WTC11 (cell line): ENCODE results near the gene METTL3. TPM values are rescaled to one million over a fixed set of nuclear protein-coding genes. Genes with fewer than 3 reads are reported as not detected.
A peak's percentile ranks its signal among the peaks of the same experiment; 100 is the strongest.

ENCODE experiments used
- ATAC-seq: fragments of 200-7000 bp; cut with Tn5 transposase; 2 replicates; pipeline ENCODE4 v1.10.0; 2021; ENCODE audit warnings: mild to moderate bottlenecking, moderate library complexity
- CTCF ChIA-PET: fragments of 300-600 bp; sonication (Branson Sonifier 250); formaldehyde crosslinking; loops from one replicate; lab custom pipeline; 2021; ENCODE audit warnings: antibody characterized with exemption; lab: Charles Lee
- POLR2A ChIA-PET: fragments of 350-600 bp; sonication (Branson Sonifier 250); formaldehyde crosslinking; loops from one replicate; lab custom pipeline; 2021; ENCODE audit warnings: antibody characterized with exemption; lab: Charles Lee
- DNase-seq: peaks from one replicate; pipeline ENCODE4 v3.0.0; 2021; ENCODE audit warnings: low spot score
- H3K27ac Mint-ChIP-seq: 2 replicates; pipeline ENCODE4 v1.8.0; 2021; ENCODE audit warnings: mixed read lengths
- H3K27me3 Mint-ChIP-seq: 2 replicates; pipeline ENCODE4 v1.8.0; 2021; ENCODE audit warnings: low read depth, mild to moderate bottlenecking, moderate library complexity, mixed read lengths
- H3K36me3 Mint-ChIP-seq: 2 replicates; pipeline ENCODE4 v1.8.0; 2021; ENCODE audit warnings: mixed read lengths
- H3K4me1 Mint-ChIP-seq: 2 replicates; pipeline ENCODE4 v1.8.0; 2022; ENCODE audit warnings: mixed read lengths
- H3K4me3 Mint-ChIP-seq: 2 replicates; pipeline ENCODE4 v1.8.0; 2021; ENCODE audit warnings: mild to moderate bottlenecking, moderate library complexity, mixed read lengths
- H3K9me3 Mint-ChIP-seq: 2 replicates; pipeline ENCODE4 v1.8.0; 2021; ENCODE audit warnings: mixed read lengths
- ATF6 ChIP-seq: sonication (generic); formaldehyde crosslinking; IDR thresholded peaks from 2 replicates; pipeline ENCODE4 v1.8.1; 2023; ENCODE audit warnings: mild to moderate bottlenecking, missing genetic modification reagents
- CDX4 ChIP-seq: fragments of 250-450 bp; sonication (Bioruptor Pico); IDR thresholded peaks from 2 replicates; pipeline ENCODE4 v1.9.0; 2021; ENCODE audit warnings: moderate library complexity, mild to moderate bottlenecking, inconsistent platforms, borderline replicate concordance
- E2F1 ChIP-seq: sonication (generic); formaldehyde crosslinking; IDR thresholded peaks from 2 replicates; pipeline ENCODE4 v1.8.0; 2022; ENCODE audit warnings: mild to moderate bottlenecking, missing genetic modification reagents
- EMX1 ChIP-seq: fragments of 250-450 bp; sonication (Bioruptor Pico); IDR thresholded peaks from 2 replicates; pipeline ENCODE4 v1.8.0; 2021; ENCODE audit warnings: mild to moderate bottlenecking
- IRF2 ChIP-seq: sonication (generic); formaldehyde crosslinking; IDR thresholded peaks from 2 replicates; pipeline ENCODE4 v1.8.0; 2022; ENCODE audit warnings: low read depth, missing genetic modification reagents, borderline replicate concordance
- JUN ChIP-seq: sonication (generic); formaldehyde crosslinking; IDR thresholded peaks from 2 replicates; pipeline ENCODE4 v1.8.0; 2023; ENCODE audit warnings: mild to moderate bottlenecking, missing genetic modification reagents
- MXD4 ChIP-seq: fragments of 250-450 bp; sonication (Bioruptor Pico); IDR thresholded peaks from 2 replicates; pipeline ENCODE4 v1.8.0; 2021; ENCODE audit warnings: mild to moderate bottlenecking, moderate library complexity, borderline replicate concordance
- PRDM15 ChIP-seq: sonication (generic); formaldehyde crosslinking; IDR thresholded peaks from 2 replicates; pipeline ENCODE4 v1.8.0; 2022; ENCODE audit warnings: missing genetic modification reagents
- RORB ChIP-seq: fragments of 250-450 bp; sonication (Bioruptor Pico); IDR thresholded peaks from 2 replicates; pipeline ENCODE4 v1.9.0; 2021; ENCODE audit warnings: mild to moderate bottlenecking
- SP1 ChIP-seq: sonication (generic); formaldehyde crosslinking; conservative IDR thresholded peaks from 2 replicates; pipeline ENCODE4 v1.8.1; 2022; ENCODE audit warnings: missing genetic modification reagents
- TCF7 ChIP-seq: sonication (generic); formaldehyde crosslinking; IDR thresholded peaks from 2 replicates; pipeline ENCODE4 v1.8.0; 2022; ENCODE audit warnings: mild to moderate bottlenecking, low read depth, missing genetic modification reagents, moderate library complexity
- USF2 ChIP-seq: sonication (generic); formaldehyde crosslinking; IDR thresholded peaks from 2 replicates; pipeline ENCODE4 v1.8.1; 2023; ENCODE audit warnings: mild to moderate bottlenecking, missing genetic modification reagents, moderate library complexity
- ZBTB43 ChIP-seq: sonication (generic); formaldehyde crosslinking; IDR thresholded peaks from 2 replicates; pipeline ENCODE4 v1.8.1; 2023; ENCODE audit warnings: mild to moderate bottlenecking, missing genetic modification reagents
- ZNF423 ChIP-seq: fragments of 250-450 bp; sonication (Bioruptor Pico); IDR thresholded peaks from 2 replicates; pipeline ENCODE4 v2.1.2; 2022; ENCODE audit warnings: mild to moderate bottlenecking, moderate library complexity
- ZNF425 ChIP-seq: fragments of 250-450 bp; sonication (Bioruptor Pico); conservative IDR thresholded peaks from 2 replicates; pipeline ENCODE4 v1.9.0; 2021; ENCODE audit warnings: mild to moderate bottlenecking
- ZNF671 ChIP-seq: fragments of 250-450 bp; sonication (Bioruptor Pico); IDR thresholded peaks from 2 replicates; pipeline ENCODE4 v1.8.0; 2021; ENCODE audit warnings: mild to moderate bottlenecking
- total RNA-seq: library from RNA; stranded (reverse); gene quantifications from 3 replicates; pipeline ENCODE4 v1.2.3, GENCODE V29; 2021

The METTL3 gene
- total RNA-seq, 1 experiment from 2014 or later = 93.2 TPM

GRCh38 chr14:21521501-21521900, 10.4 kb upstream of the METTL3 start (continued):
- no peak for TF ChIP-seq CDX4 (CRISPR knock-in tag)
- no peak for TF ChIP-seq RORB

- CTCF ChIA-PET = interaction anchor here (1.6 kb wide), 1 partner anchor 36 kb away, joined by 4 read pairs; no protein-coding TSS in a partner anchor
- TF ChIP-seq USF2 (CRISPR knock-in tag) (no peak), ZBTB43 (CRISPR knock-in tag) (no peak), SP1 (CRISPR knock-in tag) (no peak), TCF7 (CRISPR knock-in tag) (no peak), ZNF423 (CRISPR knock-in tag) (no peak), ZNF671 (CRISPR knock-in tag) (no peak)
- TF ChIP-seq, all 79 proteins: peak for 0
- Mint-ChIP-seq H3K4me1 (peaks cover 60% of the 10 kb centered on the region), H3K27me3 (no peaks in the 10 kb centered on the region), H3K4me3 (peak overlapping the region; percentile 97), H3K27ac (peak overlapping the region; percentile 91), H3K36me3 (peaks cover 51% of the 10 kb centered on the region), H3K9me3 (no peaks in the 10 kb centered on the region)
- no peak for DNase-seq
- ATAC-seq = no peak
- POLR2A ChIA-PET = no interaction called here
Observed at GRCh38 chr14:21520767-21521166, 9.6 kb upstream of the METTL3 start.

GRCh38 chr14:21518725-21519124, 7.6 kb upstream of the METTL3 start:
- Mint-ChIP-seq H3K27me3 (no peaks in the 10 kb centered on the region), H3K9me3 (no peaks in the 10 kb centered on the region), H3K27ac (peak overlapping the region; percentile 82), H3K4me1 (peaks cover 55% of the 10 kb centered on the region), H3K36me3 (peaks cover 35% of the 10 kb centered on the region), H3K4me3 (no peak overlapping the region)
- CTCF ChIA-PET = interaction anchor here (1.0 kb wide), 1 partner anchor 39 kb away, joined by 3 read pairs; no protein-coding TSS in a partner anchor
- ATAC-seq (no peak), DNase-seq (no peak)
- POLR2A ChIA-PET = interaction anchor here (1.6 to 2.8 kb wide), 2 partner anchors 7 to 8 kb away, joined by 4 to 12 read pairs; partner anchors contain the start of genes METTL3 and SALL2
- TF ChIP-seq EMX1 (CRISPR knock-in tag) (no peak), IRF2 (CRISPR knock-in tag) (no peak), JUN (no peak), PRDM15 (CRISPR knock-in tag) (no peak), MXD4 (no peak), ZNF425 (no peak), ATF6 (CRISPR knock-in tag) (no peak), E2F1 (CRISPR knock-in tag) (no peak)
- TF ChIP-seq, all 79 proteins: peak for 0
